IPS DF 6.9 (cell line): Measurements from ENCODE around the gene CHP1.

Experiments
- DNase-seq: peaks from one replicate; pipeline ENCODE4 v3.0.0-alpha.2; 2013; ENCODE audit warnings: low read depth, low spot score
- H3K27ac ChIP-seq: one replicate; pipeline ENCODE4 v1.5.1; 2013; ENCODE audit warnings: low read length, control low read depth
- H3K27me3 ChIP-seq: 2 replicates; pipeline ENCODE4 v1.6.1; 2013; ENCODE audit warnings: mild to moderate bottlenecking, low read length; ENCODE audit not compliant: control insufficient read depth, insufficient read depth
- H3K36me3 ChIP-seq: 2 replicates; pipeline ENCODE4 v1.6.1; 2013; ENCODE audit warnings: low read length; ENCODE audit not compliant: control insufficient read depth, insufficient read depth
- H3K4me1 ChIP-seq: 2 replicates; pipeline ENCODE4 v1.6.1; 2013; ENCODE audit warnings: low read length; ENCODE audit not compliant: control insufficient read depth, insufficient read depth
- H3K4me3 ChIP-seq: 2 replicates; pipeline ENCODE4 v1.5.1; 2013; ENCODE audit warnings: mild to moderate bottlenecking, low read length
- H3K9me3 ChIP-seq: 2 replicates; pipeline ENCODE4 v1.6.1; 2013; ENCODE audit warnings: low read length, inconsistent platforms; ENCODE audit not compliant: control insufficient read depth, insufficient read depth
- WGBS: extraction: QIAGEN DNeasy Blood & Tissue Kit; methylation state at CpG from one replicate; pipeline ENCODE4 v1.1.7; 2013; ENCODE audit warnings: mixed read lengths, missing lambda C conversion rate; ENCODE audit not compliant: insufficient read length, insufficient coverage; 5-methylcytosine and 5-hydroxymethylcytosine counted together

The CHP1 gene

DNA sequence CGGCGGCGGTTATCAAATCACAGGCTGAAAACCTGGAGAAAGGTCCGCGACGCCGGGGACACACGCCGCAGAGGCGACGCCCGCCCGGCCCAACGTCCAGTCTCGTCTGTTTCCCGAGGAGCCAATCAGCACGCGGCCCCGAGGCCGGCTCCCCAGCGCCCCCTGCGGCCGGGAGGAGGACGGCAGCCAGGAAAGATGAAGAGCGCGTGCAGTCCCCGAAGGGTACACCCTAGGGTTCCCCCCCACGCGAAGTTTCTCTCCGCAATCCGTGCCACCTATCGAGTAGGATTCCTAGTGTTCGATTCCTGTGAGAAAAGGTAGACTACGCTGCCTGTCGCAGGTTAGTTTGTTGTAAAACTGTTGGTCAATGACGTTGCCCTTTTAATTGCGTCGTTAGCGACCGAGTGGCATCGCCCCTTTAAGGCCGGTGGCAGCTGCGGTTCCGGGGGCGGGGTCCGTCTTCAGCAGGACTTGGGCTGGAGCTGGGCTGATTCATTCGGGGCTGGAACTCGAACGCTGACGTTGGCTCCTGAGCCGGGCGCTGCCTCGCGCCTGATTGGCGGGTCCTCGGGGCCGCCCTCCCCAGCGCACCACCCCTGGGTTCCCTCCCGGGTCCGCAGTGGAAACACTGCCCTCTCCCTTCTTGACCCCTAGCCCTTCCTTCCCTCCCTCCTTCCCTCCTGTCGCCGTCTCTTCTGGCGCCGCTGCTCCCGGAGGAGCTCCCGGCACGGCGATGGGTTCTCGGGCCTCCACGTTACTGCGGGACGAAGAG, at the start of gene CHP1, which contains the start of gene EXD1:
CHP1 (plus strand) TSS at position 619 of the 772 bp plus-strand sequence; CDS start at position 734, 115 bp downstream.
EXD1 (minus strand) TSS at position 108 of the 772 bp plus-strand sequence. CDS start 4,182 bp downstream, outside the sequence.
- Histone ChIP-seq H3K9me3 (no peaks in the 10 kb centered on the region), H3K27ac (no peak within 1 kb of the TSS), H3K4me3 (peak within 1 kb of the TSS; percentile 59), H3K27me3 (no peaks in the 10 kb centered on the region), H3K4me1 (no peaks in the 10 kb centered on the region), H3K36me3 (no peaks in the 10 kb centered on the region)
- WGBS = no CpG with 5 or more reads among the region's 72 CpGs
- peak; percentile 95 for DNase-seq

DNA sequence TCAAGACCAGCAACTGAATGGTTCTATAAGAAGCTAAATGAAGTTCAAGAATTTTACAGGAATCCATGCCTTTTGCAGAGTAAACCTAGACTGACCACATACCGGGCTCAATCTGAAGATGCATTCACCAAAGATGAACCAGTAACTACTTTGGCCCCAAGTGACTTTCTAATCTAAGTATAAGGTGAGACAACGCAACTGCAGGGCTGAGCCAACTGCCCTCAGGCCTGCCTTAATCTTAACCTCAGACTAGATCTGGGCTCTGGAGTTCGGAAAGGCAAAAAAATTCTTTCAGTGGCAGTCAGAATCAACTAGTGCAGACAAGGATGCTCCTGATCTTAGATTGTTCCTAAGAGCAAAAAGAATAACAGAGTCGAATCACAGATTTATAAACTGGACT, 48.8 kb upstream of the CHP1 start:
- Histone ChIP-seq H3K4me1 (no peaks in the 10 kb centered on the region), H3K4me3 (no peak overlapping the region), H3K36me3 (no peaks in the 10 kb centered on the region), H3K9me3 (no peaks in the 10 kb centered on the region), H3K27ac (no peak overlapping the region), H3K27me3 (no peaks in the 10 kb centered on the region)
- no peak for DNase-seq
- no CpG with 5 or more reads among the region's 4 CpGs for WGBS

DNA sequence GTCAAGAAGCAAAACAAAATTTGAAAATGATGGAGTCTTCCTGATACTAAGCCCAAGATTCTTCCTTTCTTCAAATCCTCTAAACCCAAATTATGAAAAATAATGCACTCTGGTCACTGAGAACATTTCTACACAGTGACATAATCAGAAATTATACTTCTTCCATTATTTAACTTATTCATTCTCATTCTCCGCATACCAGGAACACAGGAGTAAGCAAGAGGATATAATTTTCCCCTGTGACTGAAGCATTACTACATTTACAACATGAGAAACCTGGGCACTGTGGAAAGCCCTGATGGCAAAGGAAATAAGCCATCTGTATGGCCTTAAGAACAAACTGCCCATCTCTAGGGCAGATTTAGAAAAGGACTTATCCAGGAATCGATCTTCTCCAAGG, 47.5 kb upstream of the CHP1 start:
- no CpG with 5 or more reads among the region's 2 CpGs for WGBS
- H3K4me3 ChIP-seq = no peak overlapping the region
- no peaks in the 10 kb centered on the region for H3K9me3 ChIP-seq
- no peaks in the 10 kb centered on the region for H3K36me3 ChIP-seq
- H3K27me3 ChIP-seq = no peaks in the 10 kb centered on the region
- no peak for DNase-seq
- H3K4me1 ChIP-seq = no peaks in the 10 kb centered on the region
- H3K27ac ChIP-seq = no peak overlapping the region

DNA sequence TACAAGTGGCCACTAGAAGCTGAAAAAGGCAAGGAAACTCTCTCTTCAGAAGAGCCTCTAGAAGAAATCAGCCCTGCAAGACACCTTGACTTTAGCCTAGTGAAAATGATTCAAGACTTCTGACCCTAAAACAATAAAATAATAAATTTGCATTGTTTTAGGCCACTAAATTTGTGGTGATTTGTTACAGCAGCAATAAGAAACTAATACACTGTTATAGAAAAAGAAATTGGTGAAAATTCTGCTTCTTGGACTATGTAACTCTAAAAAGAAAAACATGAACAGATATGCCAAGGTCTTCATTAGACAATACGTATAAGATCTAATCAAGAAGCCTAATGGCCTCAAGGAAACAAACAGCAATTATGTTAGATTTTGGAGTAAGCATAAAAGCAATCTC, 36.6 kb upstream of the CHP1 start:
- WGBS = no CpG with 5 or more reads among the region's 1 CpG
- no peak for DNase-seq
- Histone ChIP-seq H3K27me3 (no peaks in the 10 kb centered on the region), H3K4me1 (no peaks in the 10 kb centered on the region), H3K27ac (no peak overlapping the region), H3K36me3 (no peaks in the 10 kb centered on the region), H3K9me3 (no peaks in the 10 kb centered on the region), H3K4me3 (no peak overlapping the region)

DNA sequence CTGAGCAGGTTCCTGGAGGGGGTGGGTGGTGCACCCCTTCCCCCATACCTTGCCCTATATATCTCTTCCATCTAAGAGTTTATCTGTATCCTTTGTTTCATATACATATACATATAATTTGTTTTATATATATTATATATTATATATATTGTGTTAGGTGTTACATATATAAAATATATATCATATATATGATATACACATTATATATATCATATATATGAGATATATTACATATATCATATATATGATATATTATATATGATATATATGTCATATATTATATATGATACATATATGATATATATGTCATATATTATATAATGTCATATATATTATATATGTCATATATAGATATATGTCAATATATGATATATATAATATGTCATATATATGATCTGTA, 31.6 kb upstream of the CHP1 start:
- Histone ChIP-seq H3K4me3 (no peak overlapping the region), H3K4me1 (no peaks in the 10 kb centered on the region), H3K27ac (no peak overlapping the region), H3K36me3 (no peaks in the 10 kb centered on the region), H3K27me3 (no peaks in the 10 kb centered on the region), H3K9me3 (no peaks in the 10 kb centered on the region)
- no peak for DNase-seq

DNA sequence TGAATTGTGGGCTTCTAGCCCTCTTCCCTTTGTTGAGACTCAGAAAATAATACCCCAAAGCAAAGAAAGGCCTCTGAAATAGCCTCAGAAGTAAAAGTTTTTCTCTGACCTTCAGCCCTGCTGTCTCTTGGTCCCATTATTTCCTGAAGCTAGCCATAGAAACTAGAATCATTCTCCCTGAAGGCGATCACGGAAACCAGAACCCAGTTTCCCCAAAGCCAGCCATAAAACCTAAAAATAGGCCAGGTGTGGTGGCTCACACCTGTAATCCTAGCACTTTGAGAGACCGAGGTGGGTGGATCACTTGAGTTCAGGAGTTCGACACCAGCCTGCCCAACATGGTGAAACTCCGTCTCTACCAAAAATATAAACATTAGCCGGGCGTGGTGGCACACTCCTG, 27.7 kb upstream of the CHP1 start:
- H3K27ac ChIP-seq = no peak overlapping the region
- no CpG with 5 or more reads among the region's 7 CpGs for WGBS
- no peaks in the 10 kb centered on the region for H3K36me3 ChIP-seq
- no peak for DNase-seq
- no peak overlapping the region for H3K4me3 ChIP-seq
- H3K4me1 ChIP-seq = no peaks in the 10 kb centered on the region; the same call in 1 of the 2 replicates
- no peaks in the 10 kb centered on the region for H3K9me3 ChIP-seq
- H3K27me3 ChIP-seq = no peaks in the 10 kb centered on the region

DNA sequence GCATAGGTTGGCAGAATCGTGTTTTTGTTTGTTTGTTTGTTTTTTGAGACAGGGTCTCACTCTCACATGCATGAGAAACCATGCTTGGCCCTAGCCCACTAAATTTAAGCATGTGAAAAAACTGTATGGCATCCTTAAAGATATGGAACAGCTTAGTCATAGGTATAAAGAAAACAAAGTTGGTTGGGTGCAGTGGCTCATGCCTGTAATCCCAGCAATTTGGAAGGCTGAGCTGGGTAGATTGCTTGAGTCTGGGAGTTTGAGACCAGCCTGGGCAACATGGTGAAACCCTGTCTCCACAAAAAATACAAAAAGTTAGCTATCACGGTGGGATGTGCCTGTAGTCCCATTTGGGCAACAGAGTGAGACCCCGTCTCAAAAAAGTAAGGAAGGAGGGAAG, 25.8 kb upstream of the CHP1 start:
- Histone ChIP-seq H3K4me1 (no peaks in the 10 kb centered on the region; the same call in 1 of the 2 replicates), H3K36me3 (no peaks in the 10 kb centered on the region), H3K27me3 (no peaks in the 10 kb centered on the region), H3K9me3 (no peaks in the 10 kb centered on the region), H3K27ac (no peak overlapping the region), H3K4me3 (no peak overlapping the region)
- no CpG with 5 or more reads among the region's 3 CpGs for WGBS
- no peak for DNase-seq

DNA sequence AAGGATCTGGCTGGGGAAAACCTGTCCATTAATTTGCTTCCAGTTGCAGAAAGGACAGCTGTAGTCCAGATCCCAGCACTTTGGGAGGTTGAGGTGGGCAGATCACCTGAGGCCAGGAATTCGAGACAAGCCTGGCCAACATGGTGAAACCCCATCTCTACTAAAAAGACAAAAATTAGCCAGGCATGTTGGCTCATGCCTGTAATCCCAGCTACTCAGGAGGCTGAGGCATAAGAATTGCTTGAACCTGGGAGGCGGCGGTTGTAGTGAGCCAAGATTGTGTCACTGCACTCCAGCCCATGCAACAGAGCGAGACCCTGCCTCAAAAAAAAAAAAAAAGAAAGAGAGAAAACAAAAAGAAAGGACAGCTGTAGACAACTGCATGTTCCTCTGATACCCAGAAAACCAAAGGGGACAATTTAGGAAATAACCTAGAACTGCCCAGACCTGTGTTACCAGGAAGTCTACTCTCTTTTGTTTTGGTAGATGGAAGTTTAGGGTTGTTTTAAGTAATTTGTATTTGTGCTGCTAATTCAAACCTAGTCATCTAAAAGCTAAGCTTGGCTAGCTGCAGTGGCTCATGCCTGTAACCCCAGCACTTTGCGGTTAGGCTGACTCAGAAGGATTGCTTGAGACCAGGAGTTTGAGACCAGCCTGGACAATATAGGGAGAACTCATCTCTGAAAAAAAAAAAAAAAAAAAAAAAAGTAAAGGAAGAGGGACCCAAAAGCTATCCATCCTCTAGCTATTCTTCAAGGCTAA, 23.2 kb upstream of the CHP1 start:
- Histone ChIP-seq H3K4me3 (no peak overlapping the region), H3K4me1 (no peaks in the 10 kb centered on the region; the same call in 1 of the 2 replicates), H3K27ac (no peak overlapping the region), H3K36me3 (no peaks in the 10 kb centered on the region), H3K9me3 (no peaks in the 10 kb centered on the region), H3K27me3 (no peaks in the 10 kb centered on the region)
- DNase-seq = no peak
- WGBS = no CpG with 5 or more reads among the region's 5 CpGs

DNA sequence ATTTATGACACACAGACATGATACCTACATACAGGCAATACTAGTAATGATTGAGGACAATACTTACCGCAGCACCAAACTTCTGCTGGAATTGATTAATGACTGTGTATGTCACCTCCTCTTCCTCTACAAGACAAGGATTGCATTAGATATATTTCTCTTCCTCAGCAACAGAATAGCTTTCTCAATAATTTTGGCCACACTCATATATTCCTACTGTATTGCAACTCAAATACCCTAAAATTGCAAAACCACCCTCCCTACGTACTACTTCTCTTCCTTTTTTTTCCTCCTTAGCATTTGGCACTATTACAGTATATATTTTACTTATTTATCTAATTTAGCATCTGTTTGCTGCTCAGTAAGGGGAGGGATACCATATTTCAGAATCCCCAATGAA, 15.4 kb upstream of the CHP1 start:
- no peak overlapping the region for H3K4me3 ChIP-seq
- no peaks in the 10 kb centered on the region for H3K36me3 ChIP-seq
- no peak for DNase-seq
- no peaks in the 10 kb centered on the region for H3K27me3 ChIP-seq
- no peak overlapping the region for H3K27ac ChIP-seq
- WGBS = 100% methylated on average over 1 of the region's 2 CpGs
- H3K4me1 ChIP-seq = no peaks in the 10 kb centered on the region
- H3K9me3 ChIP-seq = no peaks in the 10 kb centered on the region

DNA sequence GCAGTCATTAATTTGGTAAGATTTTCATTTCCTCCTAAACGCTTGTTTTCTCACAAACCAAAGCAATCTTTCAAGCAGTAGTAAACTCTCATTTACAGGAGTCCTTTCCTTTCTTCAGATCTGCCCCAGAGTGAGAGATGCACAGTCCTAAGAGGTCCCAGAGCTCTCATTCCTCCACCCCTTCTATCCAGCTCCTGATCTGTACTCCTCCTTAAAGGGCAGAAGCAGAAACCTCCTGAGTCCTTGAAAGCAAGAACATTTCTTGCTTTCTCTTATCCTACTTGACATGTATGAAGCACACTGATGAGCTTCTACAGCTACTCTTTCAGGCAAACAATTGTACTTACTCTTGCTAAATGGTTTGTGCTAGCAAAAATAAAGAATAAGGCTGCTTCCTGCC, 12.2 kb upstream of the CHP1 start:
- Histone ChIP-seq H3K4me1 (no peaks in the 10 kb centered on the region), H3K36me3 (no peaks in the 10 kb centered on the region), H3K27me3 (no peaks in the 10 kb centered on the region), H3K4me3 (no peak overlapping the region), H3K9me3 (no peaks in the 10 kb centered on the region), H3K27ac (no peak overlapping the region)
- WGBS = no CpG with 5 or more reads among the region's 1 CpG
- DNase-seq = no peak
